ENCODE data around the gene RIT2.

RIT2 gene

DNA sequence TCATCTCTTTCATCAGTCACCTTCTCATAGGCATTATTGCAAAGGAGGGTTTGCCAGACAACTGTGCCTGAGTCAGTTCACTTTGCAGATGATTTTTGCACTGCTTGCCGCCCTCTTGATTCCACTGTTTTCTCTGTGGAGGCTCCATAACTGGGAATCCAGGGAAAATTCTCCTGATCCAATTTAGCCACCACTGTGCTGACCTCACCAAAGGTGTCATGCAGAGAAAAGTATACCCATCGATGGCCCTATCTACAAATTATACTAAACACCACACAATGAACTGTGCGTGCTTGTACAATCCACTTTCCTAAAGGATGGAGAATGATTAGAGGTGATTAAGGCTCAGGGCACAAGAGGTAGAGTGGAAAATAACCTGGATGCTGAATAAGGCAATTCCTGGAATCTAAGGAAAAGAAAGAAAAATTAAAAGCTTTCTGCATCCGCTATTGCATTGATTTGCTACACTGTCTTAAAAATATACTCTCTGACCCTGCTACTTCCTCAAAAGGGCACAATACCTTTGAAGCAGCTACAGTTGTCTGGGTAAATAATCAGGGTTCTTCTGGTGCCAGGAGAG lies 409.4 kb downstream of the RIT2 start:
- no peak for DNase-seq (ENCODE audit: low read depth in 1 of 2, low spot score in 1 of 2)

Data from stimulated activated CD4-positive, alpha-beta T cell treated with anti-CD3 and anti-CD28 coated beads, Interleukin-15, amount 100 ng/mL, for 1 hour (primary cell).